ENCODE measurements around the gene MSANTD3. TPM values are rescaled to one million over a fixed set of nuclear protein-coding genes. Genes with fewer than 3 reads are reported as not detected.

Gene MSANTD3
- polyA plus RNA-seq, 1 experiment, result 63.1 TPM

DNA sequence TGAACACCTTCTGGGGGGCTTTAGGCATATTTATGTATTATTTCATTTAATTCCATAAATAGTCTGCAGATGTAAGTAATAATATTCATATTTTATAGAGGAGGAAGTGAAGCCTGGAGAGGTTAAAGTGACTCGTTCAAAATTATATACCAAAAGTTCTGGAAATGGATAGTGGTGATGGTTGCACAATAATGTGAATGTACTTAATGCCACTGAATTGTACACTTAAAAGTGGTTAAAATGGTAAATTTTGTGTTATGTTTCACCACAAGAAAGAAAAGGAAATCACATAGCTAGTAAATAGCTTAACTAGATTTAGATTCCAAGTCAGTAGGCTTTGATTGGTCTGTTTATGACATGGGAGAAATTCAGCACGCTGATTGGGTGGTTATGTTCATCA, 33.0 kb downstream of the MSANTD3 start:
- ChIA-PET CTCF (interaction anchor here (1.1 kb wide), 2 partner anchors 21 to 22 kb away, joined by 3 to 5 read pairs; no protein-coding TSS in a partner anchor), POLR2A (no interaction called here)
- no peak overlapping the region for H3K4me3 ChIP-seq (ENCODE audit: low read depth, low read length)
- H3K27ac ChIP-seq (ENCODE audit: low read depth, low read length), result no peak overlapping the region
- no peaks in the 10 kb centered on the region for H3K27me3 ChIP-seq (ENCODE audit: control insufficient read depth, insufficient read depth, low read length)
- TF ChIP-seq, protein P1, sequence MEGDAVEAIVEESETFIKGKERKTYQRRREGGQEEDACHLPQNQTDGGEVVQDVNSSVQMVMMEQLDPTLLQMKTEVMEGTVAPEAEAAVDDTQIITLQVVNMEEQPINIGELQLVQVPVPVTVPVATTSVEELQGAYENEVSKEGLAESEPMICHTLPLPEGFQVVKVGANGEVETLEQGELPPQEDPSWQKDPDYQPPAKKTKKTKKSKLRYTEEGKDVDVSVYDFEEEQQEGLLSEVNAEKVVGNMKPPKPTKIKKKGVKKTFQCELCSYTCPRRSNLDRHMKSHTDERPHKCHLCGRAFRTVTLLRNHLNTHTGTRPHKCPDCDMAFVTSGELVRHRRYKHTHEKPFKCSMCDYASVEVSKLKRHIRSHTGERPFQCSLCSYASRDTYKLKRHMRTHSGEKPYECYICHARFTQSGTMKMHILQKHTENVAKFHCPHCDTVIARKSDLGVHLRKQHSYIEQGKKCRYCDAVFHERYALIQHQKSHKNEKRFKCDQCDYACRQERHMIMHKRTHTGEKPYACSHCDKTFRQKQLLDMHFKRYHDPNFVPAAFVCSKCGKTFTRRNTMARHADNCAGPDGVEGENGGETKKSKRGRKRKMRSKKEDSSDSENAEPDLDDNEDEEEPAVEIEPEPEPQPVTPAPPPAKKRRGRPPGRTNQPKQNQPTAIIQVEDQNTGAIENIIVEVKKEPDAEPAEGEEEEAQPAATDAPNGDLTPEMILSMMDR (IDR thresholded peaks at IDR 0.05; ENCODE audit: low read depth, low read length), result no peak
- H3K9me3 ChIP-seq (ENCODE audit: control insufficient read depth, insufficient read depth, low read length), result no peaks in the 10 kb centered on the region
- no peak for DNase-seq (ENCODE audit: low read depth, low spot score)

DNA sequence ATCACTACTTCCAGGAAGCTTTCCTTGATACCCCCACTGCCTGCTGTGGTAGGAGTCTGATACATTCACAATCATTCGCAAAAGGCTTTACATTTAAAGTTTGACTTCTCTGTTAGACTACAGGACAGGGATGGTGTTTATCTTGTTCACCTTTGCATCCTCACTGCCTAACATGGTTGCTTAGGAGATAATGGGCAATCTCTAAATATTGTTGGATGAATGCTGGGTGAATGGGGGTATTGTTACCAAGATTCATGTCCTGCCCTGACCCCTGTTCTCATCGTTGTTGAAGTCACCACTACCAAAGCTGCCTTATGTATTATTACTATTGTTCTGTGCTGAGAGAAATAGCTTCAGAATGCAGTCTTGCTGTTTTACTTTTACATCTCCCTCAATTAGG, 38.3 kb downstream of the MSANTD3 start:
- no peak for DNase-seq (ENCODE audit: low read depth, low spot score)
- CTCF ChIA-PET, result interaction anchor here (0.8 to 2.2 kb wide), 2 partner anchors 27 to 136 kb away, joined by 3 to 5 read pairs; no protein-coding TSS in a partner anchor
- H3K27me3 ChIP-seq (ENCODE audit: control insufficient read depth, insufficient read depth, low read length), result no peaks in the 10 kb centered on the region
- POLR2A ChIA-PET, result no interaction called here
- no peak overlapping the region for H3K27ac ChIP-seq (ENCODE audit: low read depth, low read length)
- no peaks in the 10 kb centered on the region for H3K9me3 ChIP-seq (ENCODE audit: control insufficient read depth, insufficient read depth, low read length)
- no peak overlapping the region for H3K4me3 ChIP-seq (ENCODE audit: low read depth, low read length)
- TF ChIP-seq, protein P1 (IDR thresholded peaks at IDR 0.05; ENCODE audit: low read depth, low read length), result no peak

DNA sequence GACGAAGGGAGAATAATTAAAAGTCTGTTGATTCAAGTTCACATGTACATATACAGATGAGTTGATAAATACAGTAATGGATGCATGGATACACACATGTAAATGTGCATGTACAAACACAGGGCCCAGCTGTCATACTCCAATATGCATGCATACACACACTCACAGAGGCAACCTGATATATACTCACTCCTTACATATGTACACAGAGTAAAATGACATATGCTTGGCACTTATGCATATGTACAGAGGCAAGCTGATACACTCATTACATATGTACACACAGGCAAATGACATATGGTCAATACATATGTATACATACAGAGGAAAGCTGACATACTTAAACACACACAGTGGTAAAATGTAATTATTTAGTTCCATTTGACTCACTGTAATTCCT, 38.8 kb downstream of the MSANTD3 start:
- TF ChIP-seq, protein P1 (IDR thresholded peaks at IDR 0.05; ENCODE audit: low read depth, low read length), result no peak
- H3K4me3 ChIP-seq (ENCODE audit: low read depth, low read length), result no peak overlapping the region
- H3K9me3 ChIP-seq (ENCODE audit: control insufficient read depth, insufficient read depth, low read length), result no peaks in the 10 kb centered on the region
- ChIA-PET CTCF (interaction anchor here (0.8 to 2.2 kb wide), 3 partner anchors 13 to 136 kb away, joined by 3 to 5 read pairs (median 4); no protein-coding TSS in a partner anchor), POLR2A (no interaction called here)
- DNase-seq (ENCODE audit: low read depth, low spot score), result no peak
- H3K27me3 ChIP-seq (ENCODE audit: control insufficient read depth, insufficient read depth, low read length), result no peaks in the 10 kb centered on the region
- H3K27ac ChIP-seq (ENCODE audit: low read depth, low read length), result no peak overlapping the region

DNA sequence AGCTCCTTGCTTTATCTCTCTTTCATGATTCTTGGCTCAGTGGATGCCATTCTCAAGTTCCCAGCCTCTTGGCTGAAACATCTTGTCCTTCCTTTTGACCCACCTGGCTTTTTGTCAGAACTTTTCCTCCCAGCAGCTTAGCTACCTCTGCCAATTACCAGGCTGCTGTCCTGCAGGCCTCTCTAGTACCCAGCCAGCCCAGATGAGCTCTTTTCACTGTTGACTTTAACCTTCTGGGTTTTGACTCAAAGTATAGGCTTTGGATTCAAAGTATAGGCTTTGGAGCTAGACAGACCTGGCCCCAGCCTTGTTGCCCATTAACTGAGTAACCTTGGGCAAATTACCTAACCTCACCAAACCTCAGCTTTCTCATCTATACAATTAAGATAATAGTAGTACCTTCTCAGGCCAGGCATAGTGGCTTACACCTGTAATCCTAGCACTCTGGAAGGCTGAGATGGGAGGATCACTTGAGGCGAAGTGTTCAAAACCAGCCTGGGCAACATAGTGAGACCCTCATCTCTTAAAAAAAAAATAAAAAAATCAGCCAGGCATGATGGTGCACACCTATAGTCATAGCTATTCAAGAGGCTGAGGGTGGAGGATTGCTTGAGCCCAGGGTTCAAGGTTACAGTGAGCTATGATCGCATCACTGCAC, 39.4 kb downstream of the MSANTD3 start:
- H3K27me3 ChIP-seq (ENCODE audit: control insufficient read depth, insufficient read depth, low read length), result no peaks in the 10 kb centered on the region
- no peak overlapping the region for H3K4me3 ChIP-seq (ENCODE audit: low read depth, low read length)
- POLR2A ChIA-PET, result no interaction called here
- H3K9me3 ChIP-seq (ENCODE audit: control insufficient read depth, insufficient read depth, low read length), result no peaks in the 10 kb centered on the region
- TF ChIP-seq, protein P1 (IDR thresholded peaks at IDR 0.05; ENCODE audit: low read depth, low read length), result no peak
- CTCF ChIA-PET, result interaction anchor here (0.8 to 2.2 kb wide), 3 partner anchors 13 to 135 kb away, joined by 3 to 5 read pairs (median 4); no protein-coding TSS in a partner anchor
- no peak for DNase-seq (ENCODE audit: low read depth, low spot score)
- no peak overlapping the region for H3K27ac ChIP-seq (ENCODE audit: low read depth, low read length)

DNA sequence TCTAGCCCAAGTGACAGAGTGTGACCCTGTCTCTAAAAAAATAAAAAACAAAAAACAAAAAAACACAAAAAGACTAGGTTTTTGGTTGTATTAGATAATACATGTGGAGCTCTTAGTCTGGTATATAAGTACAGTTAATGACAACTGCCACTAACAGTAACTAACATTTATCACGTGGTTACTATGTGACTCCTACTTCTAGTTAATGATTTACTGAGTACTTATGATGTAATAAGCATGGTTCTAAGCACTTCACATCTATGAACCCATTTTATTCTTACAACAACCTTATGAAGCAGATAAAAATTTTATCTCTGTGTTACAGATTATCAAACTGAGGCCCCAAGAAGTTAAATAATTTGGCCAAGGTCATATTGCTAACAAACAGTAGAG, 39.9 kb downstream of the MSANTD3 start:
- Histone ChIP-seq H3K4me3 (ENCODE audit: low read depth, low read length) (no peak overlapping the region), H3K27ac (ENCODE audit: low read depth, low read length) (no peak overlapping the region), H3K27me3 (ENCODE audit: control insufficient read depth, insufficient read depth, low read length) (no peaks in the 10 kb centered on the region), H3K9me3 (ENCODE audit: control insufficient read depth, insufficient read depth, low read length) (no peaks in the 10 kb centered on the region)
- TF ChIP-seq, protein P1 (IDR thresholded peaks at IDR 0.05; ENCODE audit: low read depth, low read length), result no peak
- no peak for DNase-seq (ENCODE audit: low read depth, low spot score)
- POLR2A ChIA-PET, result interaction anchor here (0.5 kb wide), 1 partner anchor 23 kb away, joined by 4 read pairs; no protein-coding TSS in a partner anchor
- CTCF ChIA-PET, result interaction anchor here (1.7 to 2.2 kb wide), 2 partner anchors 12 to 135 kb away, joined by 4 to 5 read pairs; no protein-coding TSS in a partner anchor
